Loucy (cell line): ENCODE measurements around the gene CATSPERD.

ENCODE experiments used
- H2AFZ ChIP-seq: fragments of 200-600 bp; sonication (generic); 2 replicates; pipeline ENCODE4 v1.6.0; 2016; ENCODE audit warnings: antibody characterized with exemption, mild to moderate bottlenecking, low read length, moderate library complexity
- H3F3A ChIP-seq: fragments of 200-600 bp; 2 replicates; pipeline ENCODE4 v1.6.0; 2016; ENCODE audit warnings: antibody characterized with exemption, low read depth, mild to moderate bottlenecking
- H3K27me3 ChIP-seq: fragments of 200-600 bp; sonication (generic); 2 replicates; pipeline ENCODE4 v1.6.1; 2014; ENCODE audit warnings: low read length, mild to moderate bottlenecking; ENCODE audit not compliant: insufficient read depth, poor library complexity, severe bottlenecking
- H3K36me3 ChIP-seq: fragments of 200-600 bp; sonication (generic); 2 replicates; pipeline ENCODE4 v1.6.1; 2016; ENCODE audit warnings: low read length; ENCODE audit not compliant: insufficient read depth
- H3K4me1 ChIP-seq: fragments of 200-600 bp; sonication (generic); 2 replicates; pipeline ENCODE4 v1.5.1; 2014; ENCODE audit warnings: low read length, mild to moderate bottlenecking; ENCODE audit not compliant: insufficient read depth, poor library complexity, severe bottlenecking
- H3K4me2 ChIP-seq: fragments of 200-600 bp; sonication (generic); 2 replicates; pipeline ENCODE4 v1.6.0; 2014; ENCODE audit warnings: antibody characterized with exemption, low read length, low read depth, mild to moderate bottlenecking; ENCODE audit not compliant: poor library complexity, severe bottlenecking
- H3K4me3 ChIP-seq: fragments of 200-600 bp; sonication (generic); 2 replicates; pipeline ENCODE4 v1.5.1; 2014; ENCODE audit warnings: low read length, mild to moderate bottlenecking, mixed read lengths; ENCODE audit not compliant: poor library complexity, severe bottlenecking
- H3K79me2 ChIP-seq: fragments of 200-600 bp; sonication (generic); 2 replicates; pipeline ENCODE4 v1.6.1; 2014; ENCODE audit warnings: low read length; ENCODE audit not compliant: insufficient read depth
- H3K9ac ChIP-seq: fragments of 200-600 bp; sonication (generic); 2 replicates; pipeline ENCODE4 v1.6.0; 2014; ENCODE audit warnings: mild to moderate bottlenecking, low read depth, low read length, moderate library complexity; ENCODE audit not compliant: poor library complexity, severe bottlenecking
- H3K9me2 ChIP-seq: fragments of 200-600 bp; sonication (generic); replicated peaks from 2 replicates; pipeline ENCODE4 v1.6.1; 2016; ENCODE audit warnings: low read depth, low read length, mixed read lengths
- H3K9me3 ChIP-seq: fragments of 200-600 bp; sonication (generic); 2 replicates; pipeline ENCODE4 v1.6.1; 2014; ENCODE audit warnings: mild to moderate bottlenecking, antibody characterized with exemption, low read length, low read depth; ENCODE audit not compliant: insufficient read depth
- H4K20me1 ChIP-seq: fragments of 200-600 bp; sonication (generic); 2 replicates; pipeline ENCODE4 v1.6.0; 2014; ENCODE audit warnings: antibody characterized with exemption, low read length, mild to moderate bottlenecking; ENCODE audit not compliant: insufficient read depth, poor library complexity, severe bottlenecking
- EZH2phosphoT487 ChIP-seq: fragments of 200-600 bp; IDR thresholded peaks from 2 replicates; pipeline ENCODE4 v1.6.1; 2018; ENCODE audit warnings: antibody characterized with exemption, mild to moderate bottlenecking, moderate library complexity, borderline replicate concordance
- TF ChIP-seq, protein P1 (sequence below): fragments of 200-600 bp; sonication (generic); conservative IDR thresholded peaks from 2 replicates; pipeline ENCODE4 v1.5.1; 2014; ENCODE audit warnings: mild to moderate bottlenecking, antibody characterized with exemption, low read length

Gene CATSPERD

DNA sequence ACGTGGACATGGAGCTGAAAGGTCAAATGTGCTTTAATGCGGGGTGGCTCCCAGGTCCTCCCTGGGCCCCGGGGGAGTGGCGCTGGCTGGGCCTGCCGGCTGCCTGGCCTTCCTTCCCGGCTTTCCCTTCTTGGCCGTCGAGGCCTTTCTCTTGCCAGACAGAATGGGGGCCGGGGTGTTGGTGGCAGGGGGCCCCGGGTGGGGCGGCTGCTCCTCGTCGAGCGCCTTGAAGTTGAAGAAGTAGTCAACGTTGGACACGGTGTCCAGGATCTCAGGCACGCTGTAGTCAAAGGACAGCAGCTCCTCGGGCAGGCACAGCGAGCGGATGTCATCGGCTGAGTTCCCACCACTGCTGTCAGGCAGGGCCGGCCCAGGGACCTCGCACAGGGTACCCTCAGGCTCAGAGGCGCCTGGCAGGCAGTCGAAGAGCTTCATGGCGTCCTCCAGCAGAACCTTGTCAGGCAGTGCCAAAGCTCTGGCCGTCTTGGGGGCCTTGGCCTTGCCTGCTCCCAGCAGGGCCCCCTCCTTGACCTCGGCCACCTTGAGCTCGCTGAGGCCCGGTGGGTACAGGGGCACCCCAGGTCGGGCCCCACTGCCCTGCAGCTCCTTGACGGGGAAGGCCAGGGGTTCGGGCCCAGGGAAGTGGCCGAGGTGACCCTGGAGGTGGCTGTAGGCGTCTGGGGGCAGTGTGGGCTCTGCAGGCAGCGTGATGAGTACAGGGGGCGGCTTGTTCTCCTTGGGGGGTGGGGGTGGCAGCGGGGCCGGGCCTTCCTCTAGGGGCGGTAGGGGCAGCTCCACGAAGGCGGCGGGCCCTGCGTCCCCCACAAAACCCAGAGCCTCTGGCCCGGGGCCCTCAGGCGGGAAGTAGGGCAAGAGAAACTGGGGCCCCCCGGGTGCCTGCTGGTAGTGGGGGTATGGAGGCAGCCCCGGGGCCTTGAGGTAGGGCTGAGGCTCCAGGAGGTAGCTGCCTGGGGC, 62.8 kb downstream of the CATSPERD start:
- no peak overlapping the region for H3K4me2 ChIP-seq
- no peaks in the 10 kb centered on the region for H4K20me1 ChIP-seq
- no peak overlapping the region for H3K4me3 ChIP-seq
- H3K9ac ChIP-seq, result no peak overlapping the region
- no peak for TF ChIP-seq EZH2phosphoT487
- no peaks in the 10 kb centered on the region for H3K9me2 ChIP-seq
- H3K4me1 ChIP-seq, result no peaks in the 10 kb centered on the region
- no peaks in the 10 kb centered on the region for H3K27me3 ChIP-seq
- no peak overlapping the region for H2AFZ ChIP-seq
- H3K36me3 ChIP-seq, result peaks cover 28% of the 10 kb centered on the region; the same call in 1 of the 2 replicates
- H3F3A ChIP-seq, result no peaks in the 10 kb centered on the region
- H3K9me3 ChIP-seq, result no peaks in the 10 kb centered on the region
- H3K79me2 ChIP-seq, result peaks cover 9% of the 10 kb centered on the region; the same call in 1 of the 2 replicates

DNA sequence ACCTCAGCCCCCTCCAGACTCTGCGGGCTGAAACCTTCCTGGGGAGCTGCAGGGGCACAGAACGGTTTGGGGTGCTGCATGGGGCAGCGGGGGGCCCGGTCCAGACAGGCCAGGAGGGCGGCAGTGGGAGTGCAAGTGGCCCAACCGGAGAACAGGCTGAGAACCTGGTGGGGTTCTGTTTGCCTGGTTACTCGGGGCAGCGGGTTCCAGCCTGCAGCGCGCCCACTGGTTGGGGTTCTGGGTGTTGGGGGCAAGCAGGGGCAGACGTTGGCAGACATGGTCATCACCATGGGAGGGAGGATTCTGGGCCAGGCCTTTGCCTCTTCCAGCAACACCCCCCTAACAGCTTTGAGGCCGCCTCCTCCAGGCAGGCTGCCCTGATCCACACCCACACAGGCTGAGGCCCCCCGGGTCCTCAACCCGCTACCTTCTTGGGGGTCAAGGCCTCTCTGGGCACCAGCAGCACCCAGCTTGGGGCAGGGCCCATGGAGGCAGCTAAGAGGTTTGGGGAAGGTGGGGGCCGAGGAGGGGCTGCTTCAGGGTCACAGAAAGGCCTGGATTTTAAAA, 64.2 kb downstream of the CATSPERD start, which contains the start of gene PRR22:
PRR22 (minus strand) TSS at position 166 of the 567 bp plus-strand sequence; CDS start at position 80, 86 bp downstream.
- TF ChIP-seq EZH2phosphoT487, result no peak
- TF ChIP-seq, protein P1, sequence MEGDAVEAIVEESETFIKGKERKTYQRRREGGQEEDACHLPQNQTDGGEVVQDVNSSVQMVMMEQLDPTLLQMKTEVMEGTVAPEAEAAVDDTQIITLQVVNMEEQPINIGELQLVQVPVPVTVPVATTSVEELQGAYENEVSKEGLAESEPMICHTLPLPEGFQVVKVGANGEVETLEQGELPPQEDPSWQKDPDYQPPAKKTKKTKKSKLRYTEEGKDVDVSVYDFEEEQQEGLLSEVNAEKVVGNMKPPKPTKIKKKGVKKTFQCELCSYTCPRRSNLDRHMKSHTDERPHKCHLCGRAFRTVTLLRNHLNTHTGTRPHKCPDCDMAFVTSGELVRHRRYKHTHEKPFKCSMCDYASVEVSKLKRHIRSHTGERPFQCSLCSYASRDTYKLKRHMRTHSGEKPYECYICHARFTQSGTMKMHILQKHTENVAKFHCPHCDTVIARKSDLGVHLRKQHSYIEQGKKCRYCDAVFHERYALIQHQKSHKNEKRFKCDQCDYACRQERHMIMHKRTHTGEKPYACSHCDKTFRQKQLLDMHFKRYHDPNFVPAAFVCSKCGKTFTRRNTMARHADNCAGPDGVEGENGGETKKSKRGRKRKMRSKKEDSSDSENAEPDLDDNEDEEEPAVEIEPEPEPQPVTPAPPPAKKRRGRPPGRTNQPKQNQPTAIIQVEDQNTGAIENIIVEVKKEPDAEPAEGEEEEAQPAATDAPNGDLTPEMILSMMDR, result no peak
- Histone ChIP-seq H3F3A (no peaks in the 10 kb centered on the region), H2AFZ (no peak within 1 kb of the TSS), H3K4me1 (no peaks in the 10 kb centered on the region), H3K79me2 (peaks cover 14% of the 10 kb centered on the region; the same call in 1 of the 2 replicates), H3K4me2 (no peak within 1 kb of the TSS), H3K36me3 (peaks cover 36% of the 10 kb centered on the region; the same call in 1 of the 2 replicates), H4K20me1 (peaks cover 1% of the 10 kb centered on the region), H3K9me2 (no peaks in the 10 kb centered on the region), H3K9ac (no peak within 1 kb of the TSS), H3K9me3 (no peaks in the 10 kb centered on the region), H3K4me3 (no peak within 1 kb of the TSS), H3K27me3 (no peaks in the 10 kb centered on the region)

DNA sequence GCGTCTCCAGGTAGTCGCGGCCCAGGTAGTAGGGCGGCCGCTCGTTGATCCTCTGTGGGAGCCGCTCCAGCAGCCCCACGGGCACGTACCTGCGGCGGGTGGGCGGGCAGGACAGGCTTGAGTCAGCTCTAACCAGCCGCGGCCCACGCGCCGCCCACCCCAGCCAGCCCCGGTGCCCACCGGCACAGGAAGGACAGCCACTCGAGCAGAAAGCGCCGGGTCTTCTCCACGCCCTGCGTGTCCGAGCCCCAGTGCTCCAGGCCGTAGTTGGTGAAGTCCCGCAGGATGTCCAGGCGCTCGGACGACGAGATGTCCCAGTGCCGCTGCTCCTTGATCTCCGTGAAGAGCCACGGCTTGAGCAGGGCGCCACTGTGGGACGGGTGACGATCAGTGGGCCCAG, 65.0 kb downstream of the CATSPERD start:
- no peaks in the 10 kb centered on the region for H3K9me2 ChIP-seq
- H3K27me3 ChIP-seq, result no peaks in the 10 kb centered on the region
- H3K9ac ChIP-seq, result no peak overlapping the region
- H3K4me1 ChIP-seq, result peaks cover 6% of the 10 kb centered on the region
- peaks cover 21% of the 10 kb centered on the region; the same call in 1 of the 2 replicates for H3K79me2 ChIP-seq
- H3K9me3 ChIP-seq, result no peaks in the 10 kb centered on the region
- no peaks in the 10 kb centered on the region for H3F3A ChIP-seq
- no peak overlapping the region for H2AFZ ChIP-seq
- H3K36me3 ChIP-seq, result peaks cover 39% of the 10 kb centered on the region; the same call in 1 of the 2 replicates
- no peak for TF ChIP-seq EZH2phosphoT487
- TF ChIP-seq, protein P1, result no peak
- peaks cover 8% of the 10 kb centered on the region for H4K20me1 ChIP-seq
- H3K4me3 ChIP-seq, result no peak overlapping the region
- H3K4me2 ChIP-seq, result no peak overlapping the region
